GM18526 (cell line): ENCODE measurements around the gene PTPRT.

ENCODE experiments used
- POLR2A ChIP-seq: IDR thresholded peaks from 3 replicates; pipeline ENCODE4 v1.6.1; 2011; ENCODE audit not compliant: insufficient read length; ENCODE audit errors: extremely low read depth

The PTPRT gene

GRCh38 chr20:42955713-42956112, 234.0 kb downstream of the PTPRT start:
- no peak for TF ChIP-seq POLR2A

DNA sequence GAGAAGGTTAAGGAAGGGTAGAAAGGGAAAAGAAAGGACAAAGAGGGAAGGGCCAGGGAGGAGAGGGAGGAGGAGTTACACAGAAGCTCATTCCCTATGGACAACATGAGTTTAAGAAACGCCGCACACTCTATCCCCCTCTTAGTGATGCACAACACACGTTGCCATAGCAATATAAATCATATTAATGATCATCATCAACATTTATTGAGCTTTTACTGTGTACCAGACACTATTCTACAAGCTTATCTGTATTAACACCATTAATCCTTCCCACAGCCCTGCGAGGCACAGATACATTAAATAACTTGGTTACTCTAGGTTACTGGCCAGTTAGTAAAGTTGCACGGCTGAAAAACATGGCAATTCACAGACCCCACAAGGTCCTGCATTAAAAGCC, 234.8 kb downstream of the PTPRT start:
- no peak for TF ChIP-seq POLR2A

DNA sequence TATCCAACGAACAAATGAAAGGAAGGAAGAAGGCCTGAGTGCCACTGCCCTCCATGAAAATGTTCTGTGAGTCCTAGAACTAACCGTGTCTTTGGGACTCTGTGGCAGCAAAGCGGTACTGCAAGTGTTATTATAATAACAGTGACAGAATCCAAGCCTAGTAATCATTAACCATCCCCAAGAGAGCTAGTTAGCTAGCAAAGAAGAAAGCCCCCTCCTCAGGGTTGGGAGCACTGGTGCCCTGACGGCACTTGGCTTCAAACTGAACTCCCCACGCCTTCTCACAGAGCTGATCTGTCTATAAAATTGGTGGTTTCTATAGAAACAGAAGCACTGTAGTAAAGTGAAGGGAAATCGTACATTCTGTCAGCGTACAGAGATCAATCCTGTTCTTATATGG, 239.8 kb downstream of the PTPRT start:
- TF ChIP-seq POLR2A: no peak

- no peak for TF ChIP-seq POLR2A
Measured at GRCh38 chr20:42945234-42945994, 244.3 kb downstream of the PTPRT start.

GRCh38 chr20:42941629-42942028, 248.1 kb downstream of the PTPRT start:
- no peak for TF ChIP-seq POLR2A

DNA sequence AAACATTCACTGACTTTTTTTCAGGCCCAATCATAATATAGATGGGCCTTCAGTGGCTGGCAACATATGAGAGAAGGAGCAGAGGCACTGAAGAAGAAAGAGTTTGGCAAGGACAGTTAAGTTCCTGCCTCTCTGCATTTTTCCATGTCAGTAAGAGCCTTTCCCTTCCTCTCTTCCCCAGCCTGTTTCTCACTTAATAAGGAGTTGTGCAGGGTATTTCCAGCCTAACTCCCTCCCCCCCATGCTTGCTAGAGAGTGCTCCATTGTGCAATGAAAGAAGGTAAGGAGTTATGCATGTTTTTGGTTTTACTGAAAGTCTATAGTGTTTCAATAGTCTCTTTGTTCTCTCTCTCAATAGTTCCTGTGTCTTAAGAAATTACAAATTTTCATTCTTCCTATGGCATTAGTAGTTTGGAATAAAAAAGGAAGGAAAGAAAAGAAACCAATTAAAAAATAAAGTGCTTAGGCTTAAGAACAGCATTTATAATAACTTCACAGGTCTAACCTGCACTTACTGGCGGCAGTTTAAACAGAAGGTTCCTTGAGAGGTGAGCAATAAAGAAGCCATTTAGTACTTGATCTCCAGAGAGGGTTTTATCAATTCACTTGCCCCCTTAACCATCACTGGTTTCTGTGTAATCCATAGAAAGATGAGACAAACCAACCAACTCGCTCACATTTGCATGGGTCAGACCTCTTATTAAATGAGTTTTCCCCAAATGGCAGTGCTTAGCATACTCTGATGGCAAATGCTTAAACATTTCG, 251.1 kb downstream of the PTPRT start:
- no peak for TF ChIP-seq POLR2A

DNA sequence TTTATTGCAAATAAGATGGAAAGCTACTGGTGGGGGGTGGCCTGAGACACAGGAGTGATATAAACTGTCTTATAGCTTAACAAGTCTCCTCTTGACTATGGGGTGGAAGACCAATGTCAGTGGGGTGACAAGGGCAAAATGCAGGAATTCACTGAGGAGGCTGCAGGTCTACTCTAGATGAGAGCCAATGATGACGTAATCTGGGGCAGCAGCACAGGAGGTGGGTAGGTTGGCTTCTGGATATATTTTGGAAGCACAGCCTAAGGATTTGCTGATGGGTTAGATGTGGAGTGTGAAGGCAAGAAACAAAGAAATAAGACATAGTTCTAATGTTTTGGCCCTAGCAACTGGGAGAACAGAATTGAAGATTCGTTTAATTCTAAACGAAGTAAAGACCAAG, 253.2 kb downstream of the PTPRT start:
- no peak for TF ChIP-seq POLR2A

DNA sequence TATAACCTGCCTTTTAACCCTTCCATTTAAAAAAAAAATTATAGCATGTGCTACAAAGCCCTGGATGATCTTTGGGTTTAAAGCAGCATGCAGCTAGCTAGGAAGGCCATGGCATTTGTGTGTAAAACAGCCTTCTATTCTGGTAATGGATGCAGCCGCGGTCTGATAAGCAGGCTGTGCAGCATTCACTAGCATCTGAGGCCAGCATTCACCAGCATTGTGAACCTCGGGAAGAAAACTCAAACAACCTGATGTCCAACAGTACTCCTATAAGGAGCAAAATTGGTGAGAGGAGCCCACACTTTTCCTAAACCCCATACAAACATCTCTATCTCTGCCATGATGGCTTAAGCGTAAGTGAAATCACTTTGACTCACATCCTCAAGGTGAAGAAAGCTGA, 265.5 kb downstream of the PTPRT start:
- TF ChIP-seq POLR2A: no peak

- no peak for TF ChIP-seq POLR2A
Measured at GRCh38 chr20:42923348-42923918, 266.3 kb downstream of the PTPRT start.

- TF ChIP-seq POLR2A: no peak
Measured at GRCh38 chr20:42920776-42921175, 268.9 kb downstream of the PTPRT start.

DNA sequence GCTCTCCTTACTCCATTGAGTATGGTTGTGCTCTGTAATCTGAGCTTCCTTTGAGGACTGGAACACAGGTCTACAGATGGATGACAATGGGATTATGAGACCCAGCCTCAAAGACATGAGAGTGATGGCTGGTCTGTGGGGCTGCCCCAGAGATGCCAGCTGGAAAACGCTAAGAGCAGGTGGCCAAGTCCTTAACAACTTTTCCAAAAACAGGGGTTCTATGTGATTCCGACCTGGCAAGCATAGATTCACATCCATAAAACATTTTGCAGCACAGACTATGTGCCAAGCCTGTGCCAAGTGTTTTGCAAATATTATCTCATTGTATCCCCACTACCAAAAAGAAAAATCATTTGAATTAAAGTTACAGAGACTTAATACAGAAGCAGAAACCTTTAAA, 270.4 kb downstream of the PTPRT start:
- TF ChIP-seq POLR2A: no peak

DNA sequence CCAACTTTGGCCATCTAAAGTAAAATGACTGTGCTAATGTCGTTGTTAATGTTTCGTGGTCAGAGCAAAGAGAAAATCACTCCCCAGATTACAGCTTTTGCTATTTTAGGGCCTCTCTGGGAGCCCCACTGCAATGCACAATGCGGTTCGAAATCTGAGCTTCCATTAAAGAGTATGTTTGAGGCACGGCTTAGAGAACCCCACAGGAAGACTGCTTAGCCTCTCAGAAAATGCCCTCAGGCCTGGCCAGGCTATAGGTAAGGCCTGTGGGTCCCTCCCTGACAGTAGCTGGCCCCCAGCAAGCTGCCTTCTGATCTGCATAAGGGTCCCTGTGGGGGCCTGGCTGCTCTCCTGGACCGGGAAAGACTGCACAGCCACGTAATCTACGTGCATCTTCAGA, 274.6 kb downstream of the PTPRT start:
- TF ChIP-seq POLR2A: no peak

DNA sequence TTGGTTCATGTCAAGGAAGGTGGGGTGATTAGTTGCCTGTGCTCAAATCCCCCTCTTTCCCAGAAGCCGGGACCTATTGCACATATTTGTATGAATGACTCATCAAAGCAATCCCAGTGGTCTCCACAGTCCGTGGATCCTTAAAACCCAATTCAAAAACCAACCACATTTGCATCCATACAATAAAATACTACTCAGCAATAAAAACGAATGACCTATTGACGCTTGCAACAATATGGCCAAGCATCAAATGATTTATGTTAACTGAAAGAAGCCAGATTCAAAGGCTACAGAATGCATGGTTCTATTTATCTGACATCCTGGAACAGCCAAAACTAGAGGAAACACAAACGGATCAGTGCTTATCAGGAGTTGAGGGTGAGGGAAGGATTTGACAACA, 275.4 kb downstream of the PTPRT start:
- TF ChIP-seq POLR2A: no peak

GRCh38 chr20:42907730-42908129, 282.0 kb downstream of the PTPRT start:
- TF ChIP-seq POLR2A: no peak

DNA sequence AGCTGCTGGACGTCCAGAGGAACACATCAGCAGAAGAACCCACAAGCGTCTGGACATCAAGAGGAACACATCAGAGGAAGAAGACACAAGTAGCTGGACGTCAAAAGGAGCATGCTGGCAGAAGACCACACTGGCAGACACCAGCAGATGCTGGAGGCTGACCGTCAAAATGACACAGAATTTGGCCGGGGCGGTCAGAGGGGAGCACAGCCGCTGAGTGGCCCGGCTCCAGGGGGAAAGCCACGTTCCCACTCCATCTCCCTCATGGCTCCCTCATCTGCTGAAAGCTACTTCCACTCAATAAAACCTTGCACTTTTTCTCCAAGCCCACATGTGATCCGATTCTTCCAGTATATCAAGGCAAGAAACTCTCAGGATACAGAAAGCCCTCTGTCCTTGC, 283.6 kb downstream of the PTPRT start:
- no peak for TF ChIP-seq POLR2A

DNA sequence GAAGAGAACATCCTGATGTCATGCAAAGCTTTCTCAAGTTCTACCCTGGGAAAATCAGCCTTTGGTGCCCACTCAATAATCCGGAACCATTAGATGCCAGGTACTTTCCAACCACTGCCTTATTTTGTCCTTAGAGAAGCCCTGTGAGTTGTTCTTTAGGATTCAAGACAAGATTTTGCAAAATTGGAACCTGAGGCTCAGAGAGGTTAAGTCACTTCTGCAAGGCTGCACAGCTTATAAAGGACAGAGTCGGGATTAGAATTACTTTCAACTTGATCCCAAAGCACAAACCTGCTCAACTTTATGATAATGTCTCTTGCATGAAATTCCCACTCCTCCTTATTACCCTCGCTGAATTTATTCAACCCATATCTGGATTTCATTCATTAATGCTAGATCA, 287.2 kb downstream of the PTPRT start:
- no peak for TF ChIP-seq POLR2A
